Vagina (tissue), 2 donors: Measurements from ENCODE around the gene NSUN7. TPM values are rescaled to one million over a fixed set of nuclear protein-coding genes. Genes with fewer than 3 reads are reported as not detected.
A peak's percentile ranks its signal among the peaks of the same experiment; 100 is the strongest.

Experiments
- DNase-seq, 2 donors: peaks; one replicate each; pipeline ENCODE4 v3.0.0-alpha.2; 2017; ENCODE audit errors: extremely low spot score in 2 of 2
- H3K27ac ChIP-seq: fragments of 200-600 bp; sonication (generic); one replicate; pipeline ENCODE4 v1.5.1; 2019
- H3K27me3 ChIP-seq: fragments of 200-600 bp; sonication (generic); one replicate; pipeline ENCODE4 v1.5.1; 2019
- H3K36me3 ChIP-seq, 2 donors: fragments of 200-600 bp; sonication (generic); one replicate each; pipeline ENCODE4 v1.5.1; 2017 to 2019
- H3K4me1 ChIP-seq: fragments of 200-600 bp; sonication (generic); one replicate; pipeline ENCODE4 v1.5.1; 2019
- H3K4me3 ChIP-seq, 2 donors: fragments of 200-600 bp; sonication (generic); 1 replicate in 1 of 2; 2 replicates in 1 of 2; pipeline ENCODE4 v1.5.1; 2016 to 2019
- H3K9me3 ChIP-seq: fragments of 200-600 bp; sonication (generic); one replicate; pipeline ENCODE4 v1.5.1; 2019
- POLR2A ChIP-seq, 2 donors: fragments of 450-650 bp; IDR thresholded peaks; one replicate each; pipeline ENCODE4 v1.6.1; 2017; ENCODE audit warnings: antibody characterized with exemption in 2 of 2, mild to moderate bottlenecking in 2 of 2, moderate library complexity in 2 of 2
- POLR2AphosphoS5 ChIP-seq, 2 donors: sonication (generic); formaldehyde crosslinking; IDR thresholded peaks; one replicate each; pipeline ENCODE4 v1.9.0; 2017; ENCODE audit warnings: antibody characterized with exemption in 2 of 2, mild to moderate bottlenecking in 2 of 2, low read depth in 1 of 2; ENCODE audit not compliant: insufficient read depth in 1 of 2
- intact Hi-C: fragments of 100-400 bp; cut with DNase I; formaldehyde crosslinking; loops from one replicate; pipeline ENCODE4 v1.15.1; 2023
- total RNA-seq: library from RNA; depleted of rRNA; stranded (reverse); fragments of >200 nt; gene quantifications from one replicate; pipeline ENCODE4 v1.2.3, GENCODE V29; 2016
- TF ChIP-seq, protein P1 (sequence below), 3 experiments: fragments of 450-650 bp in 2 of 3; fragments of 200-600 bp in 1 of 3; sonication (generic) in 1 of 3; IDR thresholded peaks; one replicate each; pipeline ENCODE4 v1.5.1; 2017 to 2019; ENCODE audit warnings: antibody characterized with exemption in 3 of 3, mild to moderate bottlenecking in 2 of 3, moderate library complexity in 2 of 3

Gene NSUN7
- total RNA-seq, 1 donor from 2014 or later: 5.6 TPM

- no peak for DNase-seq
- intact Hi-C loops: no loop called here
- no peak overlapping the region for H3K27ac ChIP-seq
These were observed 2.4 kb upstream of the NSUN7 start for GRCh38 chr4:40747207-40747835.

DNA sequence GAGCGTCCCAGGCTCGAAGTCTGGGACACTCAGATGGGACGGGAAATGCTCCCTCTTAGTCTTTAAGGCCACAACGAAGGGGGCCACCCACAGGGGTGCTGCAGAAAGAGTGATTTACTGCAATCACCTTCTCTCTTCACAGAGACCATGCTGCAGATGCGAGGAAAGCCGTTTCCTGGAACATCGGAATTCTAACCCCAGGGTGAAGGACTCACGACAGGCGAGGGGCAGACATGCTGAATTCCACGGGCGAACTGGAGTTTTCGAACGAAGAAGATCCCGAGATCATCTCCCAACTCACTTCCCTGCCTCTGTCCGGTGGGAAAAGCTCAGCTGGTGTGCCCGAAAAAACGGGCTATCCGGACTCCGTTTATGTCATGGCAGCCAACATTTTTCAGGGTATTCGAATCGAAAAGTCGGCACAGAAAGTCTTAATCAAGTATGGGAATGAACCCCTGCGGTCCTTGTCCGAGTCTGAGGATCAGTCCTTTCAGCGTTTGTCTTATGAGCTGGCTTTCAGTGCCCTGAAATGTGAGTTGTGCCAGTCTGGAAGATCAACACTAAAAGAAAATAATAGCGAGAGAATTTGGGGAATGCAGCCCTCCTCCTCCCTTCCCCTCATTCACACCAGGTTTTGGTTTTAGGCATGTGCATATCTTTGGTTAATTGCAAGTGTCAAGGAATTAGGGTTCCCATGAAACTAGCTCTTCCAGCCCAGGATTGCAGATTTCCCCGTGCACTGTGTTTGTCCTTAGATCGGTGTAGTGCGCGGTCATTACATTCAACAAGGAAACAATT, 905 bp downstream of the NSUN7 start:
- no peak overlapping the region for H3K27ac ChIP-seq
- H3K36me3 ChIP-seq: no peaks in the 10 kb centered on the region
- H3K27me3 ChIP-seq: no peaks in the 10 kb centered on the region
- H3K9me3 ChIP-seq: no peaks in the 10 kb centered on the region
- intact Hi-C loops: no loop called here
- TF ChIP-seq POLR2A (IDR thresholded peaks at IDR 0.05) (no peak), POLR2AphosphoS5 (IDR thresholded peaks at IDR 0.05; ENCODE audit: insufficient read depth in 1 of 2, low read depth in 1 of 2) (no peak)
- TF ChIP-seq, protein P1, sequence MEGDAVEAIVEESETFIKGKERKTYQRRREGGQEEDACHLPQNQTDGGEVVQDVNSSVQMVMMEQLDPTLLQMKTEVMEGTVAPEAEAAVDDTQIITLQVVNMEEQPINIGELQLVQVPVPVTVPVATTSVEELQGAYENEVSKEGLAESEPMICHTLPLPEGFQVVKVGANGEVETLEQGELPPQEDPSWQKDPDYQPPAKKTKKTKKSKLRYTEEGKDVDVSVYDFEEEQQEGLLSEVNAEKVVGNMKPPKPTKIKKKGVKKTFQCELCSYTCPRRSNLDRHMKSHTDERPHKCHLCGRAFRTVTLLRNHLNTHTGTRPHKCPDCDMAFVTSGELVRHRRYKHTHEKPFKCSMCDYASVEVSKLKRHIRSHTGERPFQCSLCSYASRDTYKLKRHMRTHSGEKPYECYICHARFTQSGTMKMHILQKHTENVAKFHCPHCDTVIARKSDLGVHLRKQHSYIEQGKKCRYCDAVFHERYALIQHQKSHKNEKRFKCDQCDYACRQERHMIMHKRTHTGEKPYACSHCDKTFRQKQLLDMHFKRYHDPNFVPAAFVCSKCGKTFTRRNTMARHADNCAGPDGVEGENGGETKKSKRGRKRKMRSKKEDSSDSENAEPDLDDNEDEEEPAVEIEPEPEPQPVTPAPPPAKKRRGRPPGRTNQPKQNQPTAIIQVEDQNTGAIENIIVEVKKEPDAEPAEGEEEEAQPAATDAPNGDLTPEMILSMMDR (IDR thresholded peaks at IDR 0.05): no peak
- DNase-seq: no peak
- H3K4me3 ChIP-seq: peak overlapping the region; percentile 54 to 56
- H3K4me1 ChIP-seq: peaks cover 16% of the 10 kb centered on the region

More at GRCh38 chr4:40747207-40747835, 2.4 kb upstream of the NSUN7 start:
- H3K36me3 ChIP-seq: no peaks in the 10 kb centered on the region
- peaks cover 16% of the 10 kb centered on the region for H3K4me1 ChIP-seq
- no peak overlapping the region for H3K4me3 ChIP-seq
- no peaks in the 10 kb centered on the region for H3K9me3 ChIP-seq
- no peaks in the 10 kb centered on the region for H3K27me3 ChIP-seq
- TF ChIP-seq POLR2A (IDR thresholded peaks at IDR 0.05) (no peak), POLR2AphosphoS5 (IDR thresholded peaks at IDR 0.05; ENCODE audit: insufficient read depth in 1 of 2, low read depth in 1 of 2) (no peak)
- TF ChIP-seq, protein P1 (IDR thresholded peaks at IDR 0.05): no peak

DNA sequence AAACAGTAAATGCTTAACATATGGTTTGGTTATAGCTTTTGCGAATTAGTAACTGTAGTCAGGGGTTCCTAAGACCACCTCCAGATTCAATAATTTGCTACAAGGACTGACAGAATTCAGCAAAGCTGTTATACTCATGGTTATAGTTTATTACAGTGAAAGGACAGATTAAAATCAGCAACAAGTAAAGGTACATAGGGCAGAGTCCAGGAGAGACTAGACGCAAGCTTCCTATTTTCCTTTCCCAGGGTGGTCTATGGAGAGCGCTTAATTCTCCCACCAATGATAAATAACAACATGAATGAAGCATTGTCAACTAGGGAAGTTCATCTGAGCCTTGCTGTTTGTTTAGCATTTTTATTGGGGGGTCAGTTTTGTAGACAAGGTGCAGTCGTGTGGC, 5.9 kb downstream of the NSUN7 start:
- intact Hi-C loops: no loop called here

DNA sequence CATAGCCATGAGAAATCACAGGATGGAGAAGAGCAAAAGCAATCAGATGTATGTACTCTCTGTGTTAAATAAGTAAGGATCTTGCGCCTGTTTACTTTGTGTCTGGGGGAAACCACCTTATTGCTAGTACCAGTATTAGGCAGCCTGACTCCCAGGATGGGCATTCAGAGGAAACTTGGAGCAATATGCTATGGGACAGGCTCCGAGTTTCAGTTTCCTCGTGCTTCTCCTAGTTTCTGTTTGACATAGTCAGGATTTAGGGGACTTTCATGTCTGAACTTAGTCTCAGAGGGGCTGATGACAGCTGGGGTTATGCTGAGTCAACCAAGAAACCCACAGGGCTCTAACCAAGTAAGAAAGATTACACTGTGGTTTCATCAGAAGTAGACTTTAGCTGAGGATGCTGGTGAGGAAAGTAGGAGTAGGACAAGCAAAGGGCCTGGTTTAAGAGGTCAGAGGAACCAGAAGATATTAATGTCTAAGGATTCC, 13.5 kb downstream of the NSUN7 start:
- no peak for DNase-seq
- TF ChIP-seq POLR2A (IDR thresholded peaks at IDR 0.05): no peak
- TF ChIP-seq, protein P1 (IDR thresholded peaks at IDR 0.05): no peak
- no peak for TF ChIP-seq POLR2AphosphoS5 (IDR thresholded peaks at IDR 0.05; ENCODE audit: insufficient read depth in 1 of 2, low read depth in 1 of 2)
- no peaks in the 10 kb centered on the region for H3K27me3 ChIP-seq
- no peaks in the 10 kb centered on the region for H3K36me3 ChIP-seq
- H3K4me3 ChIP-seq: no peak overlapping the region
- no peaks in the 10 kb centered on the region for H3K4me1 ChIP-seq
- H3K9me3 ChIP-seq: no peaks in the 10 kb centered on the region
- intact Hi-C loops: no loop called here
- H3K27ac ChIP-seq: no peak overlapping the region

More for the DNA sequence above, 5.9 kb downstream of the NSUN7 start:
- DNase-seq: no peak
- no peak overlapping the region for H3K4me3 ChIP-seq
- no peak for TF ChIP-seq POLR2A (IDR thresholded peaks at IDR 0.05)
- TF ChIP-seq POLR2AphosphoS5 (IDR thresholded peaks at IDR 0.05; ENCODE audit: insufficient read depth in 1 of 2, low read depth in 1 of 2): no peak
- TF ChIP-seq, protein P1 (IDR thresholded peaks at IDR 0.05): no peak
- H3K27me3 ChIP-seq: no peaks in the 10 kb centered on the region
- no peaks in the 10 kb centered on the region for H3K36me3 ChIP-seq
- peaks cover 2% of the 10 kb centered on the region for H3K4me1 ChIP-seq
- H3K27ac ChIP-seq: no peak overlapping the region
- H3K9me3 ChIP-seq: no peaks in the 10 kb centered on the region
